Hematopoietic multipotent progenitor cell treated with erythropoietin and hydrocortisone succinate and interleukin-3 and kit ligand, for 4 days (in vitro differentiated cells): ENCODE measurements around the gene PRND.
"Not testable (repeated sequence)": the region's sequence is repeated elsewhere in the genome, so short reads cannot be mapped to it uniquely, and the experiment has no call there.

Experiments used
- DNase-seq: peaks from one replicate; pipeline ENCODE4 v3.0.0-alpha.2; 2015

Gene PRND

GRCh38 chr20:4740774-4741431 lies 19.2 kb downstream of the PRND start:
- peak; percentile 72 for DNase-seq

DNA sequence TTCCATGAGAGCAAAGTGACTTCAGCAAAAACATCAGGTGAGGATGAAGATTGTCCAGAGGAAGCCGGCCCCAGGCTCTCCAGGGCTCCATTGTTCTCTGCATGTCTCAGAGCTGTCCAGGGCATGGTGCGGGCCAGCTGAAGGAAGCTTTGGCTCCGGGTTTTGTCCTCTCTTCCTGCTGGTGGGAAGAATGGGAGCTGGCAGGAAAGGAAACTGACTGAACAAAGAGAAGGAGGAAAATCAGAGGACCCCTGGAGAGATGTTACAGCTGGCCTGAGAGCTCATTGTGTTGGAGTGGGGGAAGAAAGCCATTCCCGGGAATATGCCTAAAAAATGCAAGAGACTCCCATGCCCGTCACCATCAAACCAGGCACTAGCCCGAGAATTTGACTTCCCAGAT lies 27.1 kb downstream of the PRND start:
- no peak for DNase-seq

GRCh38 chr20:4749326-4749725 lies 27.6 kb downstream of the PRND start:
- no peak for DNase-seq

DNA sequence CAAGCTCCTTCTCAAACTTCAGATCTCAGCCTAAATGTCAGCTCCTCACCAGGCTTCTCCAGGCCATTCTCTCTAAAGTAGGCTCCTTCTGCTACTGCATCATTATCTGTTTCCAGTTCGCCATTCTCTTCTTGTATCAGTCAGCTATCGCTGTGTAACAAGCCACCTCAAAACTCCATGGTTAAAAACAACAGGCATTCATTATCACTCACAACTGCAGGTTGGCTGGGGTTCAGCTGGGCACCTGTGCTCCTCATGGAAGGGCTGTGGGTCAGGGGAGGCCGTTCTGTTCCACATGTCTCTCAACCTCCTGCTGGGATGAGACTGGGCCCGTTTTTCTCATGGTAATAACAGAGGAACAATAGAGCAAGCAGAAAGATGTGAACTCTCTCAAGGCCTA lies 28.7 kb downstream of the PRND start:
- DNase-seq, result no peak

- peak; percentile 61 for DNase-seq
Measured at GRCh38 chr20:4759100-4759884, 37.6 kb downstream of the PRND start.

DNA sequence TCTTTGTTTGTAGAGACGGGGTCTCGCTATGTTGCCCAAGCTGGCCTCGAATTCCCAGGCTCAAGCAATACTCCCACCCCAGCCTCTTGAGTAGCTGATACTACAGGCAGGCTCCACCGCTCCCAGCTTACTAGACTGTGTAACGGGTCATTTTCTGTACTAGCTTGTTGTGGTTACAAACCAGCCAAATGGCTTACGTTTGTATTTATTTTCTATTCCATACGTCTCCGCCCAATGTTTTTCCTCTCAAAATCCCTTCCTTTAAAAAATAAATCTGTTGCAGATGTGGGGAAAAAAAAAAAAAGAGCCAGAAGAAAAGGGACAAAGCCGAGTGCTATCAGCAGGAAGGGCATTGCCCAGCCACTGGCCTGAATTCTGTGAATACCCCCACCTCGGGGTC lies 41.6 kb downstream of the PRND start:
- DNase-seq, result no peak

GRCh38 chr20:4763723-4764510 lies 42.2 kb downstream of the PRND start:
- DNase-seq, result peak; percentile 36

DNA sequence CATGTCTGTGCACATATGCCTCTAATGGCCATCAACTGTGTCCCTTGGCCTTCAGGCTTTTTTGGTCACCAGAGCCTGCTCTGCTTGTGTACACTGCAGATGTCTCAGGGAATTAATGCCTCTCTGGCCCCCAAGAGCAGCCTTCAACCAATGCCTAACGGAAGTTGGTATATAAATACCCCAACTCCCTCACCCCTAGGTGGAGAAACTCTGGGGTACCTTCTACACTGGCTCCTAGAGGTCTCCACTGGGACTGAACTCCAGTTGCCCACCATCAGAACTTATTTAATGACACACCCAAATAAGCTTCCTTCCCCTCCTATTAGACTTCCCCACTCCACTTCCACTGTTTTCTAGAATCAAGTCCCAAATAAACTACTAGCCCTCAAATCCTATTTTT lies 43.1 kb downstream of the PRND start:
- no peak for DNase-seq

DNA sequence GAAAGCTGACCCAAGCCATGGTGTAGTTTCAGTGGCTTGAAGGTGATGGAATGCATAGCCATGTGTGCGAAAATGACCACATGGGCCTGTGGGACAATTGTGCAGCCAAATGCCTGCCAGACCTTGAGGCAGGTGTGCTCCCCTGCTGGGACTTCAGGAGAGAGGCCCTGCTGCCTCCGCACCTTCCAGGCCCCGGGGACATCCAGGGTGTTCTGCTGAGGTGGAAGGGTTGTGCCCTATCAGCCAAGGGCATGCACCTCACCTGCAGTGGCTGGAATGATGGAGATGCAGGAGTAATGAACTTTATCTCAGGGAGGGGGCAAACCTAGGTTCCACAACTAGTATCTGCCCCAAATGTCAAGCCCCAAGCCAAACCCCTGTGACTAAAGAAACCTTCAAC lies 44.0 kb downstream of the PRND start:
- DNase-seq, result no peak

DNA sequence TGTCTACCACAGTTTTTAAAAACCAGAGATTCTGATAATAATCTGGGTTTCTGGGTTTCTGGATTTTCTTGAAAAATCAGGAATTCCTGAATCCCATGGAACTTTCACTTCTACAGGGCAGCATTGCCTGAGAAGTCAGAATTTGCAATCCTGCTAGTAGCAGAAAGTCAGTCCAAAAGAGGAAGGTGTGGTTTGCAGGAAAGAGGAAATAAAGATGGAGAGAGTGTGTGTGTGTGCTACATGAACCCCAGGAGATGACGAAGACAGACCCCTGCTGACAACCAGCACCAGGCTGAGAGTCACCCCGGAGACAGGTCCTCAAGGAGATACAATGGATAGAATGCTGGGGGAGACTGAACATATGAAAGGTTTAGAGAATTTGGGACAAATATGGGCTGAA lies 44.9 kb downstream of the PRND start:
- DNase-seq, result peak; percentile 91

DNA sequence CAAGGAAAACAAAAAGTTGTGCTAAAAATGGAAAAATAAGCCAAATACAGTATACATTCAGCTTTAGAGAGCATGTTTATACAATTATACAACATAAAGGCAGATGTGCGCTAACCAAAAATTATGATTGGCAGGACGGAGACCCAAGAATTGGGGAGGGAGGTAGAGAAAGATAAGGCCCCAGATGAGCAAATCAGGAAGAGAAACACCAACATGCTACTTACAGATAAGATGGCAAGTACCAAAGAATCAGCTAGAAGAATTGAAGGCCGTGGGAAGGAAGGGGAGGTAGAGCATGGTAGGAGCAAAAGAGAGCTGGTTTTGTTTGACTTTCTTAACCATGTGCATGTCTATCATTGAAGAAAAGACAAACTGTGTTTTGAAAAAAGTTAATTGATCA lies 45.4 kb downstream of the PRND start:
- peak; percentile 95 for DNase-seq

GRCh38 chr20:4769328-4769727 lies 47.6 kb downstream of the PRND start:
- no peak for DNase-seq

- no peak for DNase-seq
Measured at GRCh38 chr20:4770026-4770425, 48.3 kb downstream of the PRND start.

DNA sequence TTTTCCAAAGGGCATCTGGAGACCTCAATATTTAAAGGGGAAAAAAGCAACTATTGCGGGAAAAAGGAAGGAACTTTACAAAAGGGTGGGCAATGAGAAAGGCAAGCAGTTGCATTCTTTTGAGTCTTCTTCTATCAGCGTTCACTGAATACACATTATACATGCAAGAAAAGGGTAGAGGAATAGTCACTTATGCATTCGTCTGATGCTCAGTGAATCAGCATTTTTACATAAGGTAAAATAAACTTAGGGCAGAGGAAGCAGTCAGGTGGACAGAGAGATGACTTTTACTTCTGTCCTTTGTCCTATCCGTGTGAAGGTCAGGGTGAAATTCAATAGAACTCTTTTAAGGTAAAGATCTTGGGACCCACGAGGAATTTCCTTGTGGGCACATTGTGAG lies 49.3 kb downstream of the PRND start:
- no peak for DNase-seq

GRCh38 chr20:4772132-4772531 lies 50.4 kb downstream of the PRND start:
- DNase-seq, result no peak

- not testable (repeated sequence) for DNase-seq
Measured at GRCh38 chr20:4773014-4773413, 51.3 kb downstream of the PRND start.

DNA sequence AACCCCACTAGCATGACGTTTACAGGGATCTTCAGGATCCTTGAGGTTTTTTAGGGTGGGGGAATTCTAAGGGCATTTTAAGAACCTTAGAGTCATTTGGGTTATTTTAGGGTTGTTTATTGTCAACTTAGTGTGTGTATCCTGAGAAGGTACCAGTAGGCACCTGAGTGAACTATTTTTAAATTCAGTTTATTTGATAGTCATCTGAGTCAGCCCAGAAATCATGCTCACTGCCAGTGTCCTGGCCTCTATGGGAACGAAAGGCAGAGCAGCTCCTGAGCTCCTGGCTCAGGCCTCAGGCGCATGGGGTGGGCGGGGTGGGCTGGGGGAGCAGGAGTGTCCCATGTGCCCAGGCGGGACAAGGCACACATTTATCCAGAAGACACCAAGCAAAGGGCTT lies 52.0 kb downstream of the PRND start:
- DNase-seq, result no peak

DNA sequence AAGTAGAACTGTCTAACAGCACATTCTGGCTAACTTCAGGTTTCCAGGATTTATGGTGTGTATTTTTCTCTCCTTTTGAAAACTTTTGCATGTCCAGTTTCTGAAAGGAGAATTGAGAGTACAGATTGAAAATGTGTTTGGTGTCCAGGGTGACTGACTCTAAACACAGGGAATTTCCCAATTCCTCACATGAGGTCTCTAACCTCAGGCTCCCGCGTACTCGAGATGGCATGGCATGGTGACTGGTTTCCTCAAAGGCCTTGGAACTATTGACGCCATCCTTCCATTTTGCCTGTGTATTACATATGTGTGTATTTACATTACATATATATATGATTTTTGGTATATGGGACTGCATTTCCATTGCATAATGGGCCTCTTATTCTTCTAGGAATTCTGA lies 52.5 kb downstream of the PRND start:
- DNase-seq, result no peak

GRCh38 chr20:4775322-4776078 lies 53.8 kb downstream of the PRND start:
- DNase-seq, result no peak

DNA sequence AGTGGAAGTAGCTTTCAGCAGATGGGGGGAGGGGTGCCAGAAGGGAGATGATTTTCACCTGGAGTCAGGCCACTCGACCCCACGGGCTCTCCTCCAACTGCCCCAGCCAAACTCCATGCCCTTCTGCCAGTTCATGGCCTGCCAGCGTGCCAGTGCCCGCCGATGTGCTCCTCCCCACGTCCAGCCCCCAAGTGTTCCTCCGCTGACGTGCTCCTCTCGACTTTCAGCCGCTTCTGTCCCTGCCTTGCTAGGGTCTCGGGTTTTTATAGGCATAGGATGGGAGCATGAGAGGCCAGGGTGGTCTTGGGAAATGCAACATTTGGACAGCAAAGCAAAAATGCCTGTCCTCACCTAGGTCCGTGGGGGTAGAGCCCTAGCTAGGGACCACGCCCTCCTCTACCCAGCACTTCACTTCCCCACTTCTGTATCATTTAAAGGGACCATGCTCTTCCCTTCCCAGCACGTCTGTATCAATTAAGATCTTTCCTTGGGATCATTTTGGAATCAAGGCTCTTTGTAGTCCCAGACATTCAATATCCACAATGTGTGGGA lies 54.4 kb downstream of the PRND start:
- no peak for DNase-seq
